UCSD-AML1 (cell line): Measurements from ENCODE around the gene GPR153.
"Not testable (repeated sequence)": the region's sequence is repeated elsewhere in the genome, so short reads cannot be mapped to it uniquely, and the experiment has no call there.

Source experiments
- DNase-seq: peaks from one replicate; lab custom pipeline; 2025; ENCODE audit not compliant: unreplicated experiment; lab: John Stamatoyannopoulos, UW

Gene GPR153

GRCh38 chr1:6235296-6235677 lies 25.6 kb downstream of the GPR153 start:
- no peak for DNase-seq

DNA sequence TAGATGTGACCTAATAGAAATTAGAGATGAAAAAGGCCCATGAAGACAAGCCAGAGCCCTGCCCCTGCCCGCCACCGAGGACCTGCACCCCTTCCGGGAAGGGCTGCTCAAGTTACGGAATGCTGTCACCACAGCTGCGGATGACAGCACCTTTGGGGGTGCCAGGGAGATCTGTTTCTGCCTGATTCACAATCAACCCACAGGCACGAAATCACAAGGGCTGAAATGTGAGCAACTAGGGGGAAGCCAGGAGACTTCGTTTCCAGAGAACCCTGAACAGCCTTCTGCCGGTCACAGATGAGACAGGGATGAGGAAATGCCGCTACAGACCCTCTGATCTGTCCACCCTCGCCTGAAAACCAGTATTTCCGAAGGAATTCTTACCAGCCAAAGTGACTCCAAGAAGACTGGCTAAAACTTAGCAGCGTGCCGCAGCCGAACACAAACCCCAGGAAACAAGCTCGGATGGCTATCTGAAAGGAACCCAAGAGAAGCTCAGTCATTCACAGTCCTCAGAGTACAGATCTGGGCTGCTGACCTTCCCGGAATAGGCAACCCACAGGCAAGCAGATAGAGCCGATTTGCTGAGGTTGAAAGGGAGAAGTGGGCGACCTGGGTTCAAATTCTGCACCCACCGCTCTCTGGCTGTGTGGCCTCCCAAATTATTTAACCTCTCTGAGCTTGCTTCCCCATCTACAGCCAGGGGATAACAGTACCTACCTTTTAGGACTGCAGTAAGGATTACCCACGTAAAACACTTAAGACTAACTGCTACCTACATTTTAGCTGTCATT lies 26.2 kb downstream of the GPR153 start:
- DNase-seq = no peak

DNA sequence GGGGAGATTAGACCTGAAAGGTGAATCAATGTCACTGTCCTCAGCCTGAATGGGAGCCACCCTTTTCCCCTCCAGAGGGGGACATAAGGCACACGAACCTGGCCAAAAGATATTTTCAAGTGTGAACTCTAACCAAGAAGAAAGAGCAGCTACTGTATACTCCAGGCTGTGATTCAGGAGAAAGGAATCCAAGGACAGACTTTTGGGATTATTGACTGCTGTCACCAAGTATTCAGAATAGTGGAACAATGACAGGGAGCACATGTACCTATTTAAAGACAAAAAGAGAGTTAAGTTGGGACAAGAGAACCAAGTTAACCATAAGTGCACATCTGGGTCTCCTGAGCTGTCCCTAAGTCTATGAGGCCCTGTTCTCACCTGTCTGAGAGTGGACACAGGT lies 27.5 kb downstream of the GPR153 start:
- DNase-seq = no peak

- DNase-seq = no peak
Observed at GRCh38 chr1:6225651-6226050, 35.2 kb downstream of the GPR153 start.

- DNase-seq = no peak
Observed at GRCh38 chr1:6224718-6225117, 36.2 kb downstream of the GPR153 start.

DNA sequence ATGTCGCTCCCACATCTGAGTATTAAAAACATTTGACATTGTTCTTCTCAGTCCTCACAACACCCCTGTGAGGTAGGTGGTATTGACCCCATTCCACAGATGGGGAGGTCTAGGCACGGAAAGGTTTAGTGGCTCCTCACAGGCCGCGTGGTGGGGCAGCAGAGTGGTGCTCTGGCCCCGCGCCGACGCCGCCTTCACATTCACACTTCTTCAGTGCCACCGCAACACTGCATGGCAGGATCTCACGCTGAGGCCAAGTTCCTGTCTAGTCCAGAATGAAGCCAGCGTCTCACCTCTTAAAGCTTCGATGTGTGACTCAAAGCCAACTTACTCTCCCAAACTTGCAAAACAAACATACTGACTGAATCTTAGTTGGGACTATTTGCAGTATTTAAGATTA lies 37.3 kb downstream of the GPR153 start:
- no peak for DNase-seq

- DNase-seq = no peak
Observed at GRCh38 chr1:6222636-6223035, 38.3 kb downstream of the GPR153 start.

DNA sequence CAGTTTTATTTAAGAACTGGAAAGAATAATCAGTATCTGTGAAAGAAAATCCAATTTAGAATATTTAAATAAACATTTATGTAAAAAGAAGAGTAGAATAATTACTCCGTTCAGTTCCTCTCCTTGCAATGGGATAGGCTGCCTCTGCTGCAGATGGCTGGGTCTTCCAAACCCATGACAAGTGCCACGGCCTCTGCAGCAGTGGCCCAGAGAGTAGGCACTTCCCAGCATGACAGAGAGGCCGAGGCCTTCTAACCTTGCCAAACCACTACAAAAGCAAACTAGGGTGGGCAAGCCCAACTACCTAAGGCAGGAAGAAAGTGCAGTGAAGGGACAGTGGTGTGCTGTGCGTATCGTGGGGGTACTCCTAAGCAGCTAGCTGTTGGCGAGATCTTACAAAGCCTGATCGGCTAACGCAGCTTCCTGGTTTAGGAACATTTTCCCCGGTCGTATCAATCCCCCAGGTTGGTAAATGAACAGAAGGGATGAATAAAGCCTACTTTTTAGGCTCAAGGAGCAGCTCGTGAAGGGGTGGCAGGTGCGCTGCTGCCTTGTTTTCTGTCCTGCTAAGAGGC lies 39.6 kb downstream of the GPR153 start:
- no peak for DNase-seq

DNA sequence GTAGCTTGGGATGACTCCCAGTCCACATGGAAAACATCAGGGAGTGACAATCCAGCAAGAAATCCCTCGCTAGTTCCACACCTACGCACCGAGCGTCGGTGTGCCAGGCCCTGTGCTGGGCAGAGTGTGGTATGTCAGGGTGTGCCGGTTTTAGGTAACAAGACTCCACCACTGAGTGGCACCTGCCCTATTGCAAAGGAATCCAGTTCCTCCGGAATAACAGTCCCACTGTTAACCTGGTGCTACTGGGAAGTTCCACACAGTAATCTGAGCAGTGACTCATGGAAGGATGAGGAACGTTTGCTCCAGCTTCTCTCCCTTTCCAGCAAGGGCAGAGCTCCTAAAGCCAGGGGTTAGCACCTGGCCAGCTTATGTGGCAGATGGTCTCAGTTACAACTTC lies 40.7 kb downstream of the GPR153 start:
- DNase-seq = no peak

DNA sequence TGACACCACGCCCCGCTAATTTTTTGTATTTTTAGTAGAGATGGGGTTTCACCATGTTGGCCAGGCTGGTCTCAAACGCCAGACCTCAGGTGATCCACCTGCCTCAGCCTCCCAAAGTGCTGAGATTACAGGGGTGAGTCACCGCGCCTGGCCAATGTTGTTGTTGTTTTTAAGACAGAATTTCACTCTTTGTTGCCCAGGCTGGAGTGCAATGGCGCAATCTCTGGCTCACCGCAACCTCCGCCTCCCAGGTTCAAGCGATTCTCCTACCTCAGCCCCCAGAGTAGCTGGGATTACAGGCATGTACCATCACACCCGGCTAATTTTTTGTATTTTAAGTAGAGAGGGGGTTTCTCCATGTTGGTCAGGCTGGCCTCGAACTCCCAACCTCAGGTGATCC lies 41.3 kb downstream of the GPR153 start:
- DNase-seq = not testable (repeated sequence)

- no peak for DNase-seq
Observed at GRCh38 chr1:6218375-6219164, 42.3 kb downstream of the GPR153 start.

DNA sequence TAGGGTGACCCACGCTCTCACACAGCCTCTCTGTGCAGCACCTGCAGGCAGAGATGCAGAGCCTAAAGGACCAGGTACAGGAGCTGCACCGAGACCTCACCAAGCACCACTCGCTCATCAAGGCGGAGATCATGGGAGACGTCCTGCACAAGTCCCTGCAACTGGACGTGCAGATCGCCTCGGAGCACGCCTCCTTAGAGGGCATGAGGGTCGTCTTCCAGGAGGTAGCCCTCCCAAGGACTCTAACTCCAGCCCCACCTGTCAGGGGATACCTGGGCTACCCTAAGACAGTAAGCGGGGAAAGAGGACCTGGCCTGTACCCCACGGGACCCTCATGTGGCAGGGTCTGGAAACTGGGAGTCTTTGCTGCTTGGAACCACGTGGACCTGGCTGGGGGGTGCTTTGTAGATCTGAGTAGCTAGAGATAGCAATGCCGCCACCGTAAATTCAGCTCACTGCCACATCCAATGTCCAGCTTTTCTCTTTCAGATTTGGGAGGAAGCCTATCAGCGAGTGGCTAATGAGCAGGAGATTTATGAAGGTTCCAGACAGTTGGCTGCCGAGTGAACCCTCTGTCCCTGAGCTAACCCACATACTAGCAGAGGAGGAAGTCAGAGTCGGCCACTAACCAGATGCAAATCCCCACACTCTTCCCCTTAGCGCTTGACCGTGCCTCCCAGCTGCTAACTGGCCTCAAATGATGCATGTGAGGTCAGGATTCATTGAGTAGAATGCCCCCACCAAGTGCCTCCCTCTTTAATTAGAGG lies 48.5 kb downstream of the GPR153 start:
- no peak for DNase-seq

GRCh38 chr1:6211731-6212130 lies 49.2 kb downstream of the GPR153 start:
- no peak for DNase-seq

DNA sequence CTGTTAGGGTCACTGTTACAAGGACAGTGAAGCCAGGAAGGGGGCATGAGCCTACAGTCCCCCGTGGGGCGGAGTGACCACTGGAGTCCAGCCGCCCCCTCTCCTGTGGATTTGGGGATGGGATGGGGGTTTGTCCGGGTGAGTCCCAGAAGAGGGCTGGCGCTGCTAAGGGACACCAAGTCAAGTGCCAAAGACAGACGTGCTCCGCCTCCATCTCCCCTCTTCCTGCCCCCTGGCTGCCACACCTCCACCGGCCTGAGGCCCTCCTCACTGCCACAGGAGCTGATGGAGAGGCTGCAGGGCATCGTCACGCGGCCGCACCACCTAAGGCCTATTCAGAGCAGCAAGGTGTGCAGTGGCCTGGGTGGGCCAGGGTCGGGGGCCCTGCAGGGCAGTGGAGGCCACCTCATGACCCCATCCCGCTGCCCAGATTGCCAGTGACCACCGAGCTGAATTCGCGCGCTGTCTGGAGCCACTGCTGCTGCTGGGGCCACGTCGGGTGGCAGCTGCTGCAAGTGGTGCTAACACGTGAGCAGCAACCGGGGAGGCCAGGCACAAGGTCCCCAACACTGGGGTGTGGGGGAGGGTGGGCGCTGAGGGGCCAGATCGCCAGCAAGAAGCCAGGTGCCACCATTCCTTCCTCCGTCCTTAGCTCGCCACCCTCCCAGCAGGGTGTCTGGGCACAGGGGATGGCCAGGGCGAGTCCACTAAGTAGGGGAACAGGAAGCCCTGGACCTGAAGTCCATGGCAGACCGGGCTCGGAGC lies 50.1 kb downstream of the GPR153 start:
- DNase-seq = no peak

GRCh38 chr1:6209661-6210580 lies 51.0 kb downstream of the GPR153 start:
- DNase-seq = peak; percentile 50

GRCh38 chr1:6208723-6209660 lies 51.9 kb downstream of the GPR153 start:
- peak; percentile 70 for DNase-seq

DNA sequence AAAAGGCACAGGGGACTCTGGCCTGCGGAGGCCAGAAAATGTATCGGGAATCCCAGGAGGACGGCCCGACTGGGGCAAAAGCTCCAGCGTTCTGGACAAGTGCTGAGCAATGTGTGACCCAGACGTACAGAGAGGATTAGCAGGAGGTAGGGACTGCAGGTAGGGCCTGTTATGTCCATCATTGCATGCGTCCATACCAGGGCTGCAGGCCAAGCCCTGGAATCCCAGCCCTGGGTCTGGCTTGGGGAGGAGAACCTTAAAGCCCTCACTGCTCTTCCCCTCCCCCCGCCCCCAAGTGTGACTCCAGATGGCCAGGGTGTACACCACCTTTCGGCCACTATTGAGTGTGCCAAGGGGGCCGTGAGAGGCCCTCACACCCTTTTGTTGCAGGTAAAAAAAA lies 53.0 kb downstream of the GPR153 start:
- no peak for DNase-seq

DNA sequence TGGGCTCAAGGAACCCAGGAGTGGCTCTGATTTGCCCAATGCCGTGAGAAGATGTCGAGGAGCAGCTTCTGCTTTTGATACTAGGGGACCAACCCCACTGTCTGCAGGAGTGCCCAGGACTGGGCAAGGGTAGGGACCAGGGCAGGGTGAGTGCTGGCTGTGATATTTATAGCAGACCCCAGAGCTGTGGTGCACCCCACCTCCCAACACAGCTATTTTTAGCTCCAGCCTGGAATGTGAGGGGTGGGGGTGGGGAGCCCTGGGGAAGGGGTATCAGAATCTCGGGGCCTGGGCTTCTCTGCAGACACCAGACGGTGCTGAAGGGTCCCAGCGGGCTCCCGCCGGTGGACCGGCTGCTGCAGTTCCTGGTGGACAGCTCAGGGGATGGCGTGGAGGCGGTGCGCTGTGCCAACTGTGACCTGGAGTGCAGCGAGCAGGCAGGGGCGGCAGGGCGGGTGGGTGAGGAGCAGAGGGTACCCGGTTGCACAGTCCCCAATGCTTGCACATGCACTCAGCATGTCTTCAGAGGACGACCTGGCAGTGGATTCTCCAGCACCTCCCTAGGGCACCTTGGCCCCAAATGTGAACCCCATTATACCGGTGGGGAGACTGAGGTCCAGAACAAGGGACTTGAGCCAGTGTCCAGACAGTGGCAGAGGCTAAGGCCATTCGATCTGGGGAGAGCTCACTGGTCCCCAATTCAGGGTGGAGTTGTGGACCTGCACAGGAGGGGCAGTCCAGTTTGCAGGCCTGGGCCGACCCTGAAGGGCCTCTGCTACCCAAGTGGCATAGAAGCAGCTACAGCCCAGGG lies 53.6 kb downstream of the GPR153 start:
- DNase-seq = no peak
